Activated T-helper 1 cell treated with anti-CD3 and anti-CD28 coated beads, Interleukin-12 subunit alpha, Interleukin-12 subunit beta, Interleukin-2, Interleukin-4 antibody, amounts not matched to agents 30 ng/mL and 10 ng/mL and 1 ng/mL, durations not matched to agents 14 hours and 24 hours and 36 hours (primary cell): ENCODE measurements around the gene SYP. TPM values are rescaled to one million over a fixed set of nuclear protein-coding genes. Genes with fewer than 3 reads are reported as not detected.

ENCODE experiments used
- DNase-seq: peaks from one replicate; pipeline ENCODE4 v3.0.0; 2021; ENCODE audit warnings: low spot score
- H3K27ac Mint-ChIP-seq: one replicate; pipeline ENCODE4 v1.8.0; 2021; ENCODE audit warnings: mild to moderate bottlenecking, mixed read lengths
- H3K27me3 Mint-ChIP-seq: one replicate; pipeline ENCODE4 v1.8.0; 2022; ENCODE audit warnings: mild to moderate bottlenecking, moderate library complexity, mixed read lengths; ENCODE audit not compliant: insufficient read depth
- H3K36me3 Mint-ChIP-seq: one replicate; pipeline ENCODE4 v1.8.0; 2021; ENCODE audit warnings: low read depth, mixed read lengths
- H3K4me1 Mint-ChIP-seq: one replicate; pipeline ENCODE4 v1.8.0; 2021; ENCODE audit warnings: low read depth, mixed read lengths
- H3K4me3 Mint-ChIP-seq: one replicate; pipeline ENCODE4 v1.8.0; 2021; ENCODE audit warnings: mild to moderate bottlenecking, moderate library complexity, mixed read lengths
- H3K9me3 Mint-ChIP-seq: one replicate; pipeline ENCODE4 v1.8.0; 2021; ENCODE audit warnings: mixed read lengths
- intact Hi-C: fragments of 100-400 bp; cut with micrococcal nuclease; formaldehyde crosslinking; loops from one replicate; pipeline ENCODE4 v1.15.1; 2024
- total RNA-seq: library from RNA; stranded (reverse); gene quantifications from 2 replicates; pipeline ENCODE4 v1.2.3, GENCODE V29; 2022

The SYP gene
- total RNA-seq, 1 donor from 2014 or later: 3.3 TPM

DNA sequence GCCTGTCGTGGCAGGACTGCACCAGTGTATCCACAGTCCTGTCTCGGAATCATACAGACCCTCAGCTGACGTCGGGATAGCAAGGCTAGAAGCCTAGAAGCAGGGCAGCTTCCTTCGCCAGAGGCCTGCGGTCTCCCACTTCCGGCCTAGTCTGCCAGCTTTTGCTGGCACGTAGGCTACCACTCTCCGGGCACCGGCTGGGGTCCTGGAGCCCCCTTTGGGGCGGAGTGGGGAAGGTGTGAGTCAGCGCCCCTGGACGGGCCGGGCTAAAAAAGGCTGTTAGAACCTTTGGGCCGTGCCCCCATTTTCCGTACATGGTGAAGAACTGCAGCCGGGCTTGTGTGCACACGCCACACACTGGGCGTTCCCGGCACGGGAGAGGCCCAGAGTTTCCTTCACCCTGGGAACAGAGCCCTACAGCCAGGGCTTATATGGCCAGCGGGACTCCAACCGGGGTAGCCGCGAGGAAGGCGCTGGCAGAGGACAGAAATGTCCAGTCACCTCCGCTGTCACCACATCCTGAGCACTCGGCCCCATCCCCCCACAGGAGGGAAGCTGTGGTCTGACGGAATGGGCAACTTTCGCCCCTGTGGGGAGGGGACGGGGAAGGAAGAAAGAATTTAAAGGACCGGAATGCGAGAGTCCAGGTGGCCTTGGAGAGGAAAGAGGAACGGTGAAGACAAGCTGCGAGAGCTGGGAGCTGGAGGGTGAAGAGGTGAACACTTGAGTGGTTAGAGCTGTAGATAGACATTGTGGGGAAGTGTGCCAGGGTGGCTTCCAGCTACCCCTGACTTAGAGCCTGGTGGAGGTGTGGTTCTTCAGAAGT lies 32.9 kb downstream of the SYP start:
- H3K36me3 Mint-ChIP-seq: no peaks in the 10 kb centered on the region
- peak; percentile 44 for DNase-seq
- H3K27me3 Mint-ChIP-seq: peaks cover 4% of the 10 kb centered on the region
- peak overlapping the region; percentile 85 for H3K4me3 Mint-ChIP-seq
- H3K27ac Mint-ChIP-seq: peak overlapping the region; percentile 94
- no peaks in the 10 kb centered on the region for H3K9me3 Mint-ChIP-seq
- peaks cover 23% of the 10 kb centered on the region for H3K4me1 Mint-ChIP-seq
- intact Hi-C loops: loop anchor here (1.0 to 10.0 kb wide), 5 partner anchors 24 to 1682 kb away; partner anchors contain the start of genes GPKOW, PIM2, PPP1R3F and SLC35A2

DNA sequence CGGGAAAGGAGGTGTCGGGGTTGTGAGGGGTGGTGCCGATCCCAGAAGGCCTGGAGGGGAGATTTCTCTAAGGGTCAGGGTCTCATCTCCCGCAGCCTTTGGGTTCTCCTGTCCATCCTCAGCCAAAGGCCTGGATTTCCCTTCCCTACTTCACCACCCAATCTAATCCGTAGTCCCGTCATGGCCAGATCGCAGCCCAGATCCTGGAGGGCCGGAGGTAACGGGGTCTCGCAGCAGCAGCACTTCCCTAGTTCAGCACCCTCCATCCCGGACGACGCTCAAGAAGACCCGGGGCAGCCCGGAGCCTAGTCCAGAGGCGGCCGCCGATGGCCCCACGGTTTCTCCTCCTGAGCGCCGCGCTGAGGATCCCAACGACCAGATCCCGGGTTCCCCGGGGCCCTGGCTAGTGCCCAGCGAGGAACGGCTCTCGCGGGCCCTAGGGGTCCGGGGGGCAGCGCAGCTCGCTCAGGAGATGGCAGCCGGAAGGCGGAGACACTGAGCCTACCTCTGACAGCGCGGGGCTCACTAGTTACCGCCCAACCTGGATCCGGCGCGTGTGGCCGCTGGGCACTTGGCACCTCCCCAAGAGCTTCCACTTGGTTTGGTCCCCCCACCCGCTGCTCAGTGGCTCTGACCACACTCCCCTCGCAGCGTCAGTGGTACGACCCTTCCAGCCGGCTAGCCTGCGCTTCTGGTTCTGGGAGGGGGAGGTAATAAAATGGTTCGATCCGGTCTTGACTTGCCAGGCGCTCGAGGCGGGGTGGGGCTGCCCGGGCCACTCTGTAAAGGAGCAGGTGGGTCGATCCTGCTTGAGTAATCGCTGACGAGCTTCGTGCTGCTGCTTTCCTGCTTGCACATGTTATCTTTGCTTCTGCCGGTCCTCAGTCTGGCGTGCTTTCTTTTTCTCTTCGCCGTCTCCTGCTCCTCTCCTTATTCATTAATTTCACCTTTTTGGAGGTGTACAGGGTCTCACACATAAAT lies 33.8 kb downstream of the SYP start:
- Mint-ChIP-seq H3K4me3 (peak overlapping the region; percentile 85), H3K27ac (peak overlapping the region; percentile 94), H3K9me3 (no peaks in the 10 kb centered on the region), H3K4me1 (peaks cover 23% of the 10 kb centered on the region), H3K36me3 (no peaks in the 10 kb centered on the region), H3K27me3 (peaks cover 4% of the 10 kb centered on the region)
- peak; percentile 52 for DNase-seq
- intact Hi-C loops: loop anchor here (2.0 to 10.0 kb wide), 4 partner anchors 25 to 1681 kb away; partner anchors contain the start of genes GPKOW, PIM2, SLC35A2 and ZNF41

DNA sequence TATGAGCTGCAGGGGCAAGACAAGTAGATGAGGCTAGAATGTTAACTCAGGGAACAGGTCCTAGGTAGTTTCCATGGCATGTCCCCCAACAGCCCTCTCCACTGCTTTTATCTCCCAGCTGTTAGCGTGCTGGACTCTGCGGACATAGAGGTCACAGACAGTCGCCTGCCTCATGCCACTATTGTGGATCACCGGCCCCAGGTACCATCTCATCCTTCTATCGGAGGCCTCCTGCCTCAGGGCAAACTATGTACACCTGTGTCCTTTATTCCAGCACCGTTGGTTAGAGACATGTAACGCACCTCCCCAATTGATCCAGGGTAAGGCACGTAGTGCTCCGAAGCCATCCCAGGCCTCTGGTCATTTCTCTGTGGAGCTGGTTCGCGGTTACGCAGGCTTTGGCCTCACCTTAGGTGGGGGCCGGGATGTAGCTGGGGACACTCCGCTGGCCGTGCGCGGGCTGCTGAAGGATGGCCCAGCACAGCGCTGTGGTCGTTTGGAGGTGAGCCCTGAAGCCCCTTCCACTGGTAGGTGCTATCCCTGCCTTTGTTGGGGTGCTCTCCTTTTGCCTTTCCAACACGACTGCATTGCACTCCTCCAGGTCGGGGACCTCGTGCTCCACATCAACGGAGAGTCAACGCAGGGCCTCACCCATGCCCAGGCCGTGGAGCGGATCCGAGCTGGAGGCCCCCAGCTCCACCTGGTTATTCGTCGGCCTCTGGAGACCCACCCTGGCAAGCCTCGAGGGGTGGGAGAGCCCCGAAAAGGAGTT lies 35.2 kb downstream of the SYP start:
- DNase-seq: no peak
- peaks cover 23% of the 10 kb centered on the region for H3K4me1 Mint-ChIP-seq
- no peaks in the 10 kb centered on the region for H3K9me3 Mint-ChIP-seq
- peak overlapping the region; percentile 69 for H3K4me3 Mint-ChIP-seq
- H3K36me3 Mint-ChIP-seq: no peaks in the 10 kb centered on the region
- no peak overlapping the region for H3K27ac Mint-ChIP-seq
- H3K27me3 Mint-ChIP-seq: peaks cover 4% of the 10 kb centered on the region
- intact Hi-C loops: loop anchor here (1.0 to 10.0 kb wide), 6 partner anchors 8 to 1680 kb away; partner anchors contain the start of genes GRIPAP1, HDAC6, PIM2 and SLC35A2

DNA sequence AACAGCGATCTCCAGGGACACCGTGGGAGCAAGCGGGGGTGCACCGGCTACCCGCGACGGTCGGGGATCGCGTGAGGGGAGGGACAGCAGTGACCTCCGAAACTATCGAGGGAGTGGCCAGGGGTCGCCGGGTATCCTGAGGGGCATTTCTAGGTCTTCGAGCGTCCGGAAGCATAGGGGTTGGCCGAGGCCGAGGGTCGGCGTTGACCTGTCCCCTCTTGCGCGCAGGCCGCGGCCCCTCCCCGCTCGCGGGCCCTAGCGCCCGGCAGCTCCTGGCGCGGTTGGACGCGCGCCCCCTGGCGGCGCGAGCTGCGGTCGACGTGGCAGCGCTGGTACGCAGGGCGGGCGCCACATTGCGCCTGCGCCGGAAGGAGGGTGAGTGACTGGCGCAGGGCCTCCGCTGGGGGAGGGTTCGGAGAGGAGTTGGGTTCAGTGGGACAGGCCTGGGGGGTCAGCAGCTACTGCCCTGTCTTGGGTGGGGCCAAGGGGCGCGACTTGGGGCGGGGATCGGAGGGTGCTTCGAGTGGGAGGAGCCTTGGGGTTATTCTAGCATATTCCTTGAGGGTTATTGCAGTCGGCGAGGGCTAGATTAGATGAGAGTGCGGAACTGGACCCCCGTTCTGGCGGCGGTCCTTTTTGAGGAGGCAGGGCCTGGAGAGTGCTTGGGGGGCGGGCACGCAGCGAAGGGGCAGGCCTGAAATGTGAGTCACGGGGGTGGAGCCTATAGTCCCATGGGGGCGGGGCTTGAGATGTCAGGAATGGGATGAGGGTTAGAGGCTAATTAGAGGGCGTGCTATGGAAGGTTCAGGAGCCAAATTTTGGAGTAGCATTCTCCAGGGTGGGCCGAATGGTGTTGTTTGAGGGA lies 36.2 kb downstream of the SYP start:
- Mint-ChIP-seq H3K9me3 (no peaks in the 10 kb centered on the region), H3K4me3 (peak overlapping the region; percentile 69), H3K4me1 (peaks cover 23% of the 10 kb centered on the region), H3K27ac (peak overlapping the region; percentile 72), H3K27me3 (peaks cover 4% of the 10 kb centered on the region), H3K36me3 (no peaks in the 10 kb centered on the region)
- DNase-seq: peak; percentile 77
- intact Hi-C loops: loop anchor here (1.0 to 10.0 kb wide), 6 partner anchors 8 to 1679 kb away; partner anchors contain the start of genes GRIPAP1, HDAC6, PIM2 and SLC35A2

DNA sequence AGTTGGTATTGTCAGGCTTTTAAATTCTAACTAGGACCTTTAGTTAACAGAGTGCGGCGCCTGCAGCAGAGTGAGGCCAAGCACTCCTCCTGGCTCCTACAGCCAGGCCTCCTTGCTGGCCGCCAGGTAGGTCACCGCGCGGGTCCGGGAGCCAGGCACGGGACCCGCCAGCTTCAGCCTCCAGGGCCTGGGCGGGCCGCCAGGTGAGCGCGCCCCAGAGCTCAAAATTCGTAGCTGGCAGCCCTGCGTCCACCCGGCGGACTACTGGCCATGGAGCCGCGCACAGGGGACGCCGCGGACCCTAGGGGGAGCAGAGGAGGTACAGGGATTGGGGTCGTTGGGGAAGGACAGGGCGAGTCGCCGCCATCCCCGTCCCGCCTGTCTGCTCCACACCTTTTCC lies 37.4 kb downstream of the SYP start, which contains the start of gene MAGIX:
TSS of gene MAGIX (plus strand) at position 139 of the 400 bp plus-strand sequence. CDS start at position 271, 132 bp downstream.
- Mint-ChIP-seq H3K27ac (peak within 1 kb of the TSS; percentile 55), H3K36me3 (no peaks in the 10 kb centered on the region), H3K4me1 (peaks cover 20% of the 10 kb centered on the region), H3K9me3 (no peaks in the 10 kb centered on the region), H3K27me3 (peaks cover 4% of the 10 kb centered on the region), H3K4me3 (peak within 1 kb of the TSS; percentile 69)
- intact Hi-C loops: loop anchor here (5.0 to 10.0 kb wide), 4 partner anchors 160 to 1678 kb away; partner anchors contain the start of genes GRIPAP1, HDAC6, PIM2 and SLC35A2
- DNase-seq: no peak

DNA sequence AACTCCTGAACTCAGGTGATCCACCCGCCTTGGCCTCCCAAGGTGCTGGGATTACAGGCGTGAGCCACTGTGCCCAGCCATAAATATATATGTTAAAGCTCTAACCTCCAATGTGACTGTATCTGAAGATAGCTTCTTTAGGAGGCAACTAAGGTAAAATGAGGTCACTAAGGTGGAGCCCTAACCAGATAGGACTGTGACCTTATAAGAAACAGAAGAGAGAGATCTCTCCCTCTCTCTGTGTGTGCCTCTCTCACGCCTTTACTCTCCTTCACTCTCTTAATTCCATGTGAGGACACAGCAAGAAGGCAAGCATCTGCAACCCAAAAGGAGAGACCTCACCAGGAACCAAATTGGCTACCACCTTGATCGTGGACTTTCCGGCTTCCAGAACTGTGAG lies 38.4 kb downstream of the SYP start:
- intact Hi-C loops: loop anchor here (5.0 to 10.0 kb wide), 4 partner anchors 159 to 1677 kb away; partner anchors contain the start of genes GRIPAP1, HDAC6, PIM2 and SLC35A2
- Mint-ChIP-seq H3K9me3 (no peaks in the 10 kb centered on the region), H3K36me3 (no peaks in the 10 kb centered on the region), H3K27me3 (peaks cover 2% of the 10 kb centered on the region), H3K4me3 (peak overlapping the region; percentile 15), H3K27ac (no peak overlapping the region), H3K4me1 (peaks cover 11% of the 10 kb centered on the region)
- no peak for DNase-seq

DNA sequence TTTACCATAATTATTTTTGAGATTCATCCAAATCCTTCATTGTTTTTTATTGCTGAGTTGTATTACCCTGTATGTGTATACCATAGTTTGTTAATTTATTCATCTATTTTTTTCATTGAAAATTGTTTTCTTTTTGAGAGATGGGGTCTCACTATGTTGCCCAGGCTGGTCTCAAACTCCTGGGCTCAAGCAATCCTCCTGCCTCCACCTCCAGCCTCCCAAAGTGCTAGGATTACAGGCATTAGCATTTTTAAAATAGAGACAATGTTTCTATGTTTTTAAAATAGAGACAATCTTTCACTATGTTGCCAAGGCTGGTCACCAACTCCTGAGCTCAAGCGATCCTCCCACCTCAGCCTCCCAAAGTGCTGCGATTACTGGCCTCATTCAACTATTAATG lies 39.1 kb downstream of the SYP start:
- H3K9me3 Mint-ChIP-seq: no peaks in the 10 kb centered on the region
- no peak overlapping the region for H3K27ac Mint-ChIP-seq
- intact Hi-C loops: loop anchor here (5.0 to 10.0 kb wide), 4 partner anchors 159 to 1676 kb away; partner anchors contain the start of genes GRIPAP1, HDAC6, PIM2 and SLC35A2

DNA sequence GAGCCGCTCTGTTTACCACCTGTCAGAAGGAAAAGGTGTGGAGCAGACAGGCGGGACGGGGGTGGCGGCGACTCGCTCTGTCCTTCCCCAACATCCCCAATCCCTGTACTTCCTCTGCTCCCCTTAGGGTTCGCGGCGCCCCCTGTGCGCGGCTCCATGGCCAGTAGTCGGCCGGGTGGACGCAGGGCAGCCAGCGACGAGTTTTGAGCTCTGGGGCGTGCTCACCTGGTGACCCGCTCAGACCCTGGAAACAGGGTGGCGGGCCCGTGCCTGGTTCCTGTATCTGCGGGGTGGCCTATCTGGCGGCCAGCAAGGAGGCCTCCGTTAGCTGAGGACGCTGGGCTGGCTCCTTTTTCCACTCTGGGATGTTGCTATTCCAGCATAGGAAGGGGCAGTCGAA lies 42.8 kb downstream of the SYP start:
- intact Hi-C loops: no loop called here
- Mint-ChIP-seq H3K4me1 (peaks cover 11% of the 10 kb centered on the region), H3K36me3 (peaks cover 3% of the 10 kb centered on the region), H3K4me3 (peak overlapping the region; percentile 5), H3K27me3 (no peaks in the 10 kb centered on the region), H3K27ac (no peak overlapping the region), H3K9me3 (no peaks in the 10 kb centered on the region)
- no peak for DNase-seq

More for the DNA sequence above, 39.1 kb downstream of the SYP start:
- no peaks in the 10 kb centered on the region for H3K36me3 Mint-ChIP-seq
- H3K27me3 Mint-ChIP-seq: peaks cover 2% of the 10 kb centered on the region
- H3K4me1 Mint-ChIP-seq: peaks cover 9% of the 10 kb centered on the region
- no peak for DNase-seq
- H3K4me3 Mint-ChIP-seq: no peak overlapping the region

DNA sequence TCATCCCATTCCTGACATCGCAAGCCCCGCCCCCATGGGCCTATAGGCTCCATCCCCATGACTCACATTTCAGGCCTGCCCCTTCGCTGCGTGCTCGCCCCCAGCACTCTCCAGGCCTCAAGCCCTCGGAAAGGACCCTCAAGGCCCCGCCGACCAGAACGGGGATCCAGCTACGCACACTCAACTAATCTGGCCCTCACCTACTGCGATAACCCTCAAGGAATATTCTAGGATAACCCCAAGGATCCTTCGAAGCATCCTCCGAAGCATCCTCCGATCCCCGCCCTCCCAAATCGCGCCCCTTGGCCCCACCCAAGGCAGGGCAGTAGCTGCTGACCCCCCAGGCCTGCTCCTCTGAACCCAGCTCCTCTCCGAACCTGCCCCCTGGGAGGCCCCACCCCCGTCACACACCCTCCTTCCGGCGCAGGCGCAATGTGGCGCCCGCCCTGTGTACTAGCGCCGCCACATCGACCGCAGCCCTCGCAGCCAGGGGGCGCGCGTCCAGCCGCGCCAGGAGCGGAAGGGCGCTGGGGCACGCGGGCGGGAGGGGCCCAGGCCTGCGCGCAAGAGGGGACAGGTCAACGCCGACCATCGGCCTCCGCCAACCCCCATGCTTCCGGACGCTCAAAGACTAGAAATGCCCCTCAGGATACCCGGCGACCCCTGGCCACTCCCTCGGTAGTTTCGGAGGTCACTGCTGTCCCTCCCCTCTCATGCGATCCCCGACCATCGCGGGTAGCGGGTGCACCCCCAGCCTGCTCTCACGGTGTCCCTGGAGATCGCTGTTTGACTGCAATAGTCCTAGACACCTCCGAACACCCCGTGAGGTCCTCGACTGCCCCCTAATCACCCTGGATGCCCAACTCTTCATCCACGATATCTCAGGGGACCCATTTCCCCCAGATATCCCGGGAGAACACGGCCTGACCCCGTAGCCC lies 43.8 kb downstream of the SYP start:
- H3K27ac Mint-ChIP-seq: peak overlapping the region; percentile 96
- no peaks in the 10 kb centered on the region for H3K27me3 Mint-ChIP-seq
- intact Hi-C loops: loop anchor here (1.0 kb wide), 2 partner anchors 8 to 33 kb away; partner anchors contain the start of gene GPKOW
- peak overlapping the region; percentile 89 for H3K4me3 Mint-ChIP-seq
- DNase-seq: peak; percentile 83
- H3K36me3 Mint-ChIP-seq: peaks cover 3% of the 10 kb centered on the region
- H3K4me1 Mint-ChIP-seq: peaks cover 11% of the 10 kb centered on the region
- no peaks in the 10 kb centered on the region for H3K9me3 Mint-ChIP-seq

DNA sequence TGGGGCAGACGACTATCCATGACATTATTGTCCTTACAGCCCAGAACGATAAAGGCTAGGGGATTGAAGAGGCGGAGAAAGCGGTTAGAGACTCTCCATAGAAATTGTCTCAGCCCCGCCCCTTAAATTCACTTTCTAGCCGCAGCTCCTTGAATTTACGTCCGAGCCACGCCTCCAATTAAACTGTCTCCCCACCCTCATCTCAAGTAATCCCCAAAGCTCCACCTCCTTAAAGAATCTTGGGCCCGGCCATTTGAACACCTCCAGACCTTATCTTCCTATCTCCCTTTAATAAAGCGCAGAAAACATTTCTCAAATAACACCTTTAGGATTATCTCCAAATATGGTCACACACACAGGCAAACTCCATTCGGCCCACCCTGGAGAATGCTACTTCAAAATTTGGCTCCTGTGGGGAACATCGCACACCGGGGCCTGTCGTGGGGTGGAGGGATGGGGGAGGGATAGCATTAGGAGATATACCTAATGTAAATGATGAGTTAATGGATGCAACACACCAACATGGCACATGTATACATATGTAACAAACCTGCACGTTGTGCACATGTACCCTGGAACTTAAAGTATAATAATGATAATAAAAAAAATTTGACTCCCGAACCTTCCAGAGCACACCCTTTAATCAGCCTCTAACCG lies 44.6 kb downstream of the SYP start:
- peak; percentile 14 for DNase-seq
- Mint-ChIP-seq H3K27me3 (no peaks in the 10 kb centered on the region), H3K9me3 (no peaks in the 10 kb centered on the region), H3K36me3 (peaks cover 3% of the 10 kb centered on the region), H3K4me1 (peaks cover 11% of the 10 kb centered on the region), H3K27ac (peak overlapping the region; percentile 96), H3K4me3 (peak overlapping the region; percentile 89)
- intact Hi-C loops: loop anchor here (1.0 kb wide), 1 partner anchor 9 kb away; no protein-coding TSS in a partner anchor
